GM23248 (cell line): ENCODE measurements around the gene INTS1. TPM values are rescaled to one million over a fixed set of nuclear protein-coding genes. Genes with fewer than 3 reads are reported as not detected.

Experiments
- DNase-seq: peaks from one replicate; pipeline ENCODE4 v3.0.0-alpha.2; 2015
- H2AFZ ChIP-seq: fragments of 200-600 bp; sonication (generic); 2 replicates; pipeline ENCODE4 v1.6.1; 2016; ENCODE audit warnings: antibody characterized with exemption
- H3F3A ChIP-seq: fragments of 200-600 bp; sonication (generic); 2 replicates; pipeline ENCODE4 v1.6.1; 2016; ENCODE audit warnings: mild to moderate bottlenecking, antibody characterized with exemption, mixed run types; ENCODE audit not compliant: insufficient read depth
- H3K27ac ChIP-seq: fragments of 200-600 bp; sonication (generic); 2 replicates; pipeline ENCODE4 v1.5.1; 2016; ENCODE audit warnings: mild to moderate bottlenecking
- H3K27me3 ChIP-seq: fragments of 200-600 bp; sonication (generic); replicated peaks from 2 replicates; pipeline ENCODE4 v1.6.1; 2016; ENCODE audit warnings: mild to moderate bottlenecking; ENCODE audit not compliant: insufficient read depth
- H3K36me3 ChIP-seq: fragments of 200-600 bp; sonication (generic); 2 replicates; pipeline ENCODE4 v1.6.1; 2016; ENCODE audit warnings: low read depth, mild to moderate bottlenecking
- H3K4me1 ChIP-seq: fragments of 200-600 bp; sonication (generic); 2 replicates; pipeline ENCODE4 v1.6.1; 2016; ENCODE audit warnings: mild to moderate bottlenecking; ENCODE audit not compliant: insufficient read depth
- H3K4me2 ChIP-seq: fragments of 200-600 bp; sonication (generic); one replicate; pipeline ENCODE4 v1.6.1; 2016; ENCODE audit warnings: mild to moderate bottlenecking; ENCODE audit not compliant: unreplicated experiment
- H3K4me3 ChIP-seq: fragments of 200-600 bp; sonication (generic); 2 replicates; pipeline ENCODE4 v1.5.1; 2016; ENCODE audit warnings: mild to moderate bottlenecking
- H3K79me2 ChIP-seq: fragments of 200-600 bp; sonication (generic); 2 replicates; pipeline ENCODE4 v1.6.1; 2016; ENCODE audit warnings: mild to moderate bottlenecking; ENCODE audit not compliant: insufficient read depth
- H3K9ac ChIP-seq: fragments of 200-600 bp; sonication (generic); 2 replicates; pipeline ENCODE4 v1.6.1; 2016; ENCODE audit warnings: mild to moderate bottlenecking
- H3K9me2 ChIP-seq: fragments of 200-600 bp; sonication (generic); 2 replicates; pipeline ENCODE4 v1.6.1; 2016; ENCODE audit warnings: mixed run types, mild to moderate bottlenecking, moderate library complexity; ENCODE audit not compliant: insufficient read depth
- H3K9me3 ChIP-seq: fragments of 200-600 bp; sonication (generic); one replicate; pipeline ENCODE4 v1.6.1; 2017; ENCODE audit warnings: low read depth
- H4K20me1 ChIP-seq: fragments of 200-600 bp; sonication (generic); 2 replicates; pipeline ENCODE4 v1.6.0; 2016; ENCODE audit not compliant: insufficient read depth
- EZH2 ChIP-seq: fragments of 200-600 bp; sonication (generic); IDR thresholded peaks from 2 replicates; pipeline ENCODE4 v1.6.1; 2018; ENCODE audit warnings: antibody characterized with exemption, mild to moderate bottlenecking; ENCODE audit not compliant: insufficient read depth, poor library complexity, severe bottlenecking
- EZH2phosphoT487 ChIP-seq: fragments of 200-600 bp; sonication (generic); IDR thresholded peaks from 2 replicates; pipeline ENCODE4 v1.6.1; 2018; ENCODE audit warnings: antibody characterized with exemption, moderate library complexity, mild to moderate bottlenecking, low read depth; ENCODE audit not compliant: insufficient read depth
- WGBS, 2 experiments: methylation state at CpG; one replicate each; pipeline ENCODE4 v1.1.6; 2015 to 2017; ENCODE audit warnings: low lambda C conversion rate in 2 of 2, low coverage in 1 of 2; ENCODE audit errors: missing lambda C conversion rate in 2 of 2; 5-methylcytosine and 5-hydroxymethylcytosine counted together
- in situ Hi-C: fragments of 300-500 bp; cut with MboI; formaldehyde crosslinking; loops from 2 replicates; pipeline ENCODE4 v1.15.0; 2020
- polyA plus RNA-seq: library from polyadenylated mRNA; unstranded; fragments of >200 nt; fragmentation: Nextera tagmentation; extraction: Ambion mirVana; gene quantifications from 2 replicates; pipeline ENCODE4 v1.2.1, GENCODE V29; 2016
- total RNA-seq: library from RNA; depleted of rRNA; stranded (reverse); fragments of >200 nt; shearing (Covaris generic); gene quantifications from 2 replicates; pipeline ENCODE4 v1.2.3, GENCODE V29; 2014

The INTS1 gene
- total and polyA plus RNA-seq, 2 experiments from 2014 or later = 25.4 to 44.7 TPM

DNA sequence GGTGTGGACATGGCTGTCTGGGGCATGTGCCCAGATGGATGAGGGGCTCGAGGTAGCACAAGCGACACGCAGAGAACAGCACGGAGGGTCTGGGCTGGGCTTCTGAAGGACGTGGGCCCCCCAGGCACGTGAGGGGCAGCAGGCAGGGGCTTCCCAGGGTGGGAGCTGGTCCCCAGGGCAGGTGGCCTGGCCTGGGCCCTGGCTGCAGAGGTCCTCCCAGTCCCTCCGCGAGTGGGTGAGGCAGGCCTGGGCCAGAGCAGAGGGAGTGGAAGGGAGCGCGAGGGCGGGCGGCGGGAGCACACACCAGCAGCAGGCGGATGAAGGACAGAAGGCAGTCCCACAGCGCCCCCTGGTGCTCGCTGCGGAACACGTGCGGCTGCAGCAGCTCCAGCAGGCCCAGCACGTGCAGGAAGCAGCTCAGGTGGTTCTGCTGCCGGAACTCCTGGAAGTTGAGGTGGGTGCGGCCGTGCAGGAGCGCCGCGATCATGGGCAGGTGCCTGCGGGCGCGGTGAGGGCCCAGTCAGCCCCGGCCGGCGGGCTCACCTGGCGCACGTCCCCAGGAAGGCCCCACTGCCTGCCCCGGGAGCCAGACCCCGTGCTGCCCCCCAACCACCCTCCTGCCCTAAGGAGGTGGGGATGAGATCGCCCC, 30.2 kb downstream of the INTS1 start:
- Histone ChIP-seq H2AFZ (no peak overlapping the region), H3K9ac (no peak overlapping the region), H3K4me1 (no peaks in the 10 kb centered on the region), H4K20me1 (no peaks in the 10 kb centered on the region), H3K27ac (no peak overlapping the region), H3K27me3 (no peaks in the 10 kb centered on the region), H3K36me3 (no peaks in the 10 kb centered on the region; the same call in 1 of the 2 replicates), H3F3A (no peaks in the 10 kb centered on the region), H3K9me3 (no peaks in the 10 kb centered on the region), H3K4me3 (no peak overlapping the region), H3K79me2 (no peaks in the 10 kb centered on the region), H3K9me2 (no peaks in the 10 kb centered on the region), H3K4me2 (no peak overlapping the region)
- WGBS, 2 experiments = 18 to 30% methylated on average over 17 to 28 of the region's 37 CpGs
- in situ Hi-C loops = no loop called here
- TF ChIP-seq EZH2 (no peak), EZH2phosphoT487 (no peak)
- peak; percentile 90 for DNase-seq

DNA sequence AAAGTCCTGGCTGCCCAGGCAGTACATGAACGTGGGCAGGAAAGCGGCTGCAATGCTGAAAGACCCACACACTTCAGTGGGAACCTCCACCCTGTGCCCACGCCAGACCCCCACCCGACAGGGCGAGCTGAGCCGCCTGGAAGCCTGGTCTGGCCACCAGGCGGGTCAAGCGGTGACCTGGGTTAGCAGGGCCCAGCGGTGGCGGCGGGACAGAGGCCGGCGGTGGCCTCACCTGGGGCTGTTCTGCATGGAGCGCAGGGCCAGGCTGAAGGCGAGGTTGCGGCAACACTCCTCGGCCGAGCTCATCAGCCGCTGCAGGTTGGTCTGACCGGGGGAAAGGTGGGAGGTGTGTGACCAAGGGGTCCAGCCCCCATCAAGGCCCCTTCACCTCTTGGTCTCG, 33.3 kb downstream of the INTS1 start:
- H3K9me3 ChIP-seq = no peaks in the 10 kb centered on the region
- WGBS, 2 experiments = 92 to 95% methylated on average over 21 of the region's 21 CpGs
- in situ Hi-C loops = no loop called here

DNA sequence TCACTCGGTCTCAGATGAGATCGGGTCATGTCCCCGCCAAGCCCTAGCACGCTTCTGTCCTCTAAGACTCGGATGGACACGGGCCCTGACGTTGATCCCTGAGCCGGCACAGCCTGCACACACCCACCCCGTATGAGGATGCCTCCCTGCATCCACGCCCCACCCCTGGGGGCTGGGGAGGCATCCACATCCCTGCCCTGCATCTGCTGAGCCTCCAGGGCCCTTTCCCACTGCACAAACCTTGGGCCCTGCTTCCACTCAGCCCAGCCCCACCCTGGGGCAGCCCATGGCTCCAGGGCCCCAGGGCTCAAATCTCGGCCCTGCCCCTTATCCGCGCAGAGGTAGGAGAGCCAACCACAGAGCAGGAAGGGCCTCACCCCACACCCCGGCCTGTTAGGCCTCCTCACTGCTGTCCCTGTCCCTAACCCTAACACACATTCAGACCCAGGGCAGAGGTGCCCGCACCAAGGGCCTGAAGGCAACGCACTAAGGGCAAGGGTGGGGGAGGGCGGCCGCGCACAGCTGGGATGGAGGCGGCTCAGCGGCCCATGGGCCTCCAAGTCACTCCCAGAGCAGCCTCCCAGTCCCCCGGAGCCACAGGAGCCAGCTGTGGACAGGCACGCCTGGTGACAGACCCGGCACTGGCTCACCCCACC, 35.4 kb downstream of the INTS1 start:
- H2AFZ ChIP-seq = no peak overlapping the region
- no peak overlapping the region for H3K9ac ChIP-seq
- no peaks in the 10 kb centered on the region for H3K79me2 ChIP-seq
- 94% methylated on average over 21 to 24 of the region's 24 CpGs for WGBS, 2 experiments
- H3K9me3 ChIP-seq = no peaks in the 10 kb centered on the region
- in situ Hi-C loops = no loop called here
- no peaks in the 10 kb centered on the region; the same call in 1 of the 2 replicates for H3K36me3 ChIP-seq
- H3K27me3 ChIP-seq = no peaks in the 10 kb centered on the region
- no peaks in the 10 kb centered on the region; the same call in 1 of the 2 replicates for H3K4me1 ChIP-seq
- H3K4me2 ChIP-seq = no peak overlapping the region
- no peak overlapping the region for H3K4me3 ChIP-seq
- H3K27ac ChIP-seq = no peak overlapping the region
- no peak for TF ChIP-seq EZH2phosphoT487
- TF ChIP-seq EZH2 = no peak
- H3K9me2 ChIP-seq = no peaks in the 10 kb centered on the region
- no peaks in the 10 kb centered on the region for H4K20me1 ChIP-seq
- no peak for DNase-seq
- no peaks in the 10 kb centered on the region for H3F3A ChIP-seq

More for the DNA sequence above, 33.3 kb downstream of the INTS1 start:
- no peak overlapping the region for H3K27ac ChIP-seq
- no peaks in the 10 kb centered on the region for H3K27me3 ChIP-seq
- no peaks in the 10 kb centered on the region for H3K79me2 ChIP-seq
- H2AFZ ChIP-seq = no peak overlapping the region
- no peaks in the 10 kb centered on the region for H4K20me1 ChIP-seq
- H3K9me2 ChIP-seq = no peaks in the 10 kb centered on the region
- H3K4me1 ChIP-seq = no peaks in the 10 kb centered on the region
- H3K9ac ChIP-seq = no peak overlapping the region
- TF ChIP-seq EZH2phosphoT487 = no peak
- no peak for TF ChIP-seq EZH2
- no peak overlapping the region for H3K4me3 ChIP-seq
- no peak overlapping the region for H3K4me2 ChIP-seq
- H3F3A ChIP-seq = no peaks in the 10 kb centered on the region
- H3K36me3 ChIP-seq = no peaks in the 10 kb centered on the region; the same call in 1 of the 2 replicates
- DNase-seq = no peak

DNA sequence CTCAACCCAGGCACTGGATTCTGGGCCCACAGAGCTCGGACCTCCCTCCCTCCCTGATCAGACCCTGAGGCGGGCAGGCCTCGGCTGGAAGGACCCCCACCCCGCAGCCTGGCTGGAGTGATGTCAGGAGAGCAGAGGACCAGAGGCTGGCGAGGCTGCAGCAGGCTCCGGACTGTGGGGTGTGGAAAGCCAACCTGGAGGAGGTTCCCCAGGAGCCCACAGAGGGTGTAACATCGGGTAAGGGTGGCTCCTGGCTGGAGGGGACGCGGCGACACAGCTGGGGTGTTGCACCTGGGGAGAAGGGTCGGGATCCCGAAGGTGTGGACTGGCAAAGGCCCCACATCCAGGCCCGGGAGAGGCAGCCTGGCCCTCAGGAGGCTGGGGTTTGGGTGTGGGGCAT, 36.0 kb downstream of the INTS1 start:
- H3K9me3 ChIP-seq = no peaks in the 10 kb centered on the region
- H3K4me1 ChIP-seq = no peaks in the 10 kb centered on the region; the same call in 1 of the 2 replicates
- H3K9me2 ChIP-seq = no peaks in the 10 kb centered on the region
- H3K27ac ChIP-seq = no peak overlapping the region
- H3K9ac ChIP-seq = no peak overlapping the region
- in situ Hi-C loops = no loop called here
- H4K20me1 ChIP-seq = no peaks in the 10 kb centered on the region
- no peaks in the 10 kb centered on the region for H3K79me2 ChIP-seq
- H2AFZ ChIP-seq = no peak overlapping the region
- H3K27me3 ChIP-seq = no peaks in the 10 kb centered on the region
- WGBS, 2 experiments = 79 to 82% methylated on average over 9 to 11 of the region's 13 CpGs
- H3K4me2 ChIP-seq = no peak overlapping the region
- H3K4me3 ChIP-seq = no peak overlapping the region
- H3K36me3 ChIP-seq = no peaks in the 10 kb centered on the region
- DNase-seq = no peak
- H3F3A ChIP-seq = peaks cover 3% of the 10 kb centered on the region; the same call in 1 of the 2 replicates
- TF ChIP-seq EZH2phosphoT487 (no peak), EZH2 (no peak)
